H9 (cell line): ENCODE measurements around the gene FAM114A1. TPM values are rescaled to one million over a fixed set of nuclear protein-coding genes. Genes with fewer than 3 reads are reported as not detected.

Source experiments
- DNase-seq: peaks from one replicate; pipeline ENCODE4 v3.0.0-alpha.2; 2017
- H2AFZ ChIP-seq: one replicate; pipeline ENCODE4 v1.6.1; 2013; ENCODE audit warnings: mild to moderate bottlenecking, low read length, control low read depth, moderate library complexity
- H2AK5ac ChIP-seq: 2 replicates; pipeline ENCODE4 v1.6.1; 2013; ENCODE audit warnings: low read length, control low read depth, mixed read lengths; ENCODE audit not compliant: insufficient read length
- H2BK120ac ChIP-seq: one replicate; pipeline ENCODE4 v1.6.1; 2013; ENCODE audit warnings: low read depth, mild to moderate bottlenecking, low read length, control low read depth, inconsistent platforms; ENCODE audit not compliant: poor library complexity, severe bottlenecking
- H2BK12ac ChIP-seq: 2 replicates; pipeline ENCODE4 v1.6.1; 2013; ENCODE audit warnings: low read length, control low read depth, mixed read lengths, low read depth; ENCODE audit not compliant: insufficient read length
- H2BK15ac ChIP-seq: 2 replicates; pipeline ENCODE4 v1.6.1; 2013; ENCODE audit warnings: low read depth, low read length, control low read depth
- H2BK20ac ChIP-seq: one replicate; pipeline ENCODE4 v1.6.1; 2013; ENCODE audit warnings: low read depth, mild to moderate bottlenecking, low read length, control low read depth, inconsistent platforms; ENCODE audit not compliant: poor library complexity, severe bottlenecking
- H2BK5ac ChIP-seq: 2 replicates; pipeline ENCODE4 v1.6.1; 2013; ENCODE audit warnings: low read length, control low read depth, mixed read lengths; ENCODE audit not compliant: insufficient read length
- H3K14ac ChIP-seq: 2 replicates; pipeline ENCODE4 v1.6.1; 2013; ENCODE audit warnings: low read length, control low read depth; ENCODE audit not compliant: insufficient read depth
- H3K18ac ChIP-seq: 2 replicates; pipeline ENCODE4 v1.6.1; 2013; ENCODE audit warnings: low read depth, mild to moderate bottlenecking, mixed read lengths, low read length, control low read depth; ENCODE audit not compliant: insufficient read length
- H3K23ac ChIP-seq: 2 replicates; pipeline ENCODE4 v1.6.1; 2013; ENCODE audit warnings: low read length, control low read depth, mixed read lengths, low read depth; ENCODE audit not compliant: insufficient read length
- H3K23me2 ChIP-seq: 2 replicates; pipeline ENCODE4 v1.6.1; 2013; ENCODE audit warnings: low read depth, mild to moderate bottlenecking, mixed read lengths, low read length, control low read depth; ENCODE audit not compliant: insufficient read length, poor library complexity, severe bottlenecking
- H3K27ac ChIP-seq: 2 replicates; pipeline ENCODE4 v1.5.1; 2013; ENCODE audit warnings: low read length, control low read depth, mixed read lengths, low read depth; ENCODE audit not compliant: insufficient read length
- H3K27me3 ChIP-seq: 2 replicates; pipeline ENCODE4 v1.6.1; 2013; ENCODE audit warnings: low read length, control low read depth, inconsistent platforms; ENCODE audit not compliant: insufficient read depth
- H3K4ac ChIP-seq: 2 replicates; pipeline ENCODE4 v1.6.1; 2013; ENCODE audit warnings: low read depth, mild to moderate bottlenecking, control low read depth, inconsistent platforms, low read length, moderate library complexity
- H3K4me1 ChIP-seq: 2 replicates; pipeline ENCODE4 v1.6.1; 2013; ENCODE audit warnings: low read length, control low read depth, inconsistent platforms; ENCODE audit not compliant: insufficient read depth
- H3K4me2 ChIP-seq: 2 replicates; pipeline ENCODE4 v1.6.1; 2013; ENCODE audit warnings: low read length, control low read depth, mixed read lengths; ENCODE audit not compliant: insufficient read length, insufficient read depth
- H3K56ac ChIP-seq: 2 replicates; pipeline ENCODE4 v1.6.1; 2013; ENCODE audit warnings: low read depth, mild to moderate bottlenecking, mixed read lengths, low read length, control low read depth; ENCODE audit not compliant: insufficient read length
- H3K79me1 ChIP-seq: 2 replicates; pipeline ENCODE4 v1.6.1; 2013; ENCODE audit warnings: low read depth, mild to moderate bottlenecking, moderate library complexity, low read length, control low read depth, inconsistent platforms; ENCODE audit not compliant: insufficient read depth, poor library complexity, severe bottlenecking
- H3K79me2 ChIP-seq: 2 replicates; pipeline ENCODE4 v1.6.1; 2013; ENCODE audit warnings: low read length, control low read depth, inconsistent platforms; ENCODE audit not compliant: insufficient read depth
- H3K9ac ChIP-seq: 2 replicates; pipeline ENCODE4 v1.6.1; 2013; ENCODE audit warnings: low read length, control low read depth, mixed read lengths; ENCODE audit not compliant: insufficient read length; ENCODE audit errors: extremely low read depth
- H3K9me3 ChIP-seq: one replicate; pipeline ENCODE4 v1.6.1; 2013; ENCODE audit warnings: low read depth, low read length, inconsistent platforms; ENCODE audit not compliant: control insufficient read depth
- H3T11ph ChIP-seq: one replicate; pipeline ENCODE4 v1.6.1; 2013; ENCODE audit warnings: mild to moderate bottlenecking, low read length, control low read depth, inconsistent platforms
- H4K20me1 ChIP-seq: one replicate; pipeline ENCODE4 v1.6.1; 2013; ENCODE audit not compliant: control insufficient read depth, insufficient read length, insufficient read depth
- H4K5ac ChIP-seq: 2 replicates; pipeline ENCODE4 v1.6.1; 2013; ENCODE audit warnings: low read depth, mild to moderate bottlenecking, mixed read lengths, low read length, control low read depth; ENCODE audit not compliant: insufficient read length
- H4K8ac ChIP-seq: replicated peaks from 2 replicates; pipeline ENCODE4 v1.6.1; 2013; ENCODE audit warnings: low read length, control low read depth, mixed read lengths, low read depth; ENCODE audit not compliant: insufficient read length
- H4K91ac ChIP-seq: 2 replicates; pipeline ENCODE4 v1.6.1; 2013; ENCODE audit warnings: low read depth, mild to moderate bottlenecking, moderate library complexity, mixed read lengths, low read length, control low read depth; ENCODE audit not compliant: insufficient read length
- H3K27ac Mint-ChIP-seq, 3 experiments: 2 replicates in 2 of 3; 3 replicates in 1 of 3; pipeline ENCODE4 v1.8.0; 2020 to 2021; ENCODE audit warnings: mixed read lengths in 3 of 3, mild to moderate bottlenecking in 1 of 3, moderate library complexity in 1 of 3
- H3K27me3 Mint-ChIP-seq: 2 replicates; pipeline ENCODE4 v1.8.0; 2021; ENCODE audit warnings: low read depth, mild to moderate bottlenecking, moderate library complexity, mixed read lengths
- H3K36me3 Mint-ChIP-seq, 3 experiments: 2 replicates in 2 of 3; 3 replicates in 1 of 3; pipeline ENCODE4 v1.8.0; 2020 to 2021; ENCODE audit warnings: low read depth in 3 of 3, mixed read lengths in 3 of 3; ENCODE audit not compliant: insufficient read depth in 1 of 3
- H3K4me1 Mint-ChIP-seq, 2 experiments: 2 replicates each; pipeline ENCODE4 v1.8.0; 2020; ENCODE audit warnings: mixed read lengths in 2 of 2
- H3K4me3 Mint-ChIP-seq, 2 experiments: 2 replicates in 1 of 2; 3 replicates in 1 of 2; pipeline ENCODE4 v1.8.0; 2020 to 2021; ENCODE audit warnings: mild to moderate bottlenecking in 2 of 2, mixed read lengths in 2 of 2, moderate library complexity in 1 of 2
- H3K9me3 Mint-ChIP-seq, 2 experiments: 2 replicates in 1 of 2; 3 replicates in 1 of 2; pipeline ENCODE4 v1.8.0; 2020; ENCODE audit warnings: mild to moderate bottlenecking in 2 of 2, mixed read lengths in 2 of 2, moderate library complexity in 1 of 2
- CTCF ChIP-seq: fragments of 200-600 bp; sonication (generic); conservative IDR thresholded peaks from 3 replicates; pipeline ENCODE4 v1.8.0; 2021; ENCODE audit warnings: antibody characterized with exemption, mild to moderate bottlenecking
- WGBS: extraction: QIAGEN DNeasy Blood & Tissue Kit; methylation state at CpG from one replicate; pipeline ENCODE4 v1.1.7; 2013; ENCODE audit warnings: missing lambda C conversion rate, low lambda C conversion rate, mixed read lengths; ENCODE audit not compliant: insufficient read length; ENCODE audit errors: extremely low coverage; 5-methylcytosine and 5-hydroxymethylcytosine counted together
- total RNA-seq: library from RNA; stranded (reverse); gene quantifications from 2 replicates; pipeline ENCODE4 v1.2.1, GENCODE V29; 2021

FAM114A1 gene
- total RNA-seq, 1 experiment from 2014 or later: 9.9 TPM

GRCh38 chr4:38944440-38944839 is 76.8 kb downstream of the FAM114A1 start:
- Mint-ChIP-seq H3K27ac (no peak overlapping the region), H3K4me3 (no peak overlapping the region), H3K27me3 (no peaks in the 10 kb centered on the region; the same call in 1 of the 2 replicates), H3K36me3 (no peaks in the 10 kb centered on the region), H3K9me3 (no peaks in the 10 kb centered on the region), H3K4me1 (no peaks in the 10 kb centered on the region)
- Histone ChIP-seq H3K79me1 (no peaks in the 10 kb centered on the region), H4K5ac (no peak overlapping the region), H3K4me1 (no peaks in the 10 kb centered on the region), H3K56ac (no peak overlapping the region), H2AFZ (no peak overlapping the region), H3K79me2 (no peaks in the 10 kb centered on the region), H2BK15ac (no peak overlapping the region), H3K23me2 (no peaks in the 10 kb centered on the region), H2AK5ac (no peak overlapping the region), H2BK5ac (no peak overlapping the region), H2BK12ac (no peak overlapping the region), H3K27me3 (no peaks in the 10 kb centered on the region), H3K4me2 (no peak overlapping the region), H3K9me3 (no peaks in the 10 kb centered on the region), H3K27ac (no peak overlapping the region), H3K23ac (no peak overlapping the region), H3T11ph (no peak overlapping the region), H4K20me1 (no peaks in the 10 kb centered on the region), H4K8ac (no peak overlapping the region), H3K14ac (no peak overlapping the region), H3K18ac (no peak overlapping the region), H2BK120ac (no peak overlapping the region), H3K9ac (no peak overlapping the region), H2BK20ac (no peak overlapping the region), H3K4ac (no peak overlapping the region), H4K91ac (no peak overlapping the region)
- DNase-seq: no peak
- WGBS: no CpG with 5 or more reads among the region's 9 CpGs
- no peak for TF ChIP-seq CTCF
